ENCODE measurements around the gene RAP1GDS1.

The RAP1GDS1 gene

GRCh38 chr4:98480535-98480934 is 219.4 kb downstream of the RAP1GDS1 start:
- no peaks in the 10 kb centered on the region for H3K36me3 ChIP-seq (ENCODE audit: insufficient read depth, low read length)
- no peak overlapping the region for H3K9ac ChIP-seq (ENCODE audit: low read depth, low read length)
- H3K9me3 ChIP-seq (ENCODE audit: control insufficient read depth, insufficient read depth, low read length): no peaks in the 10 kb centered on the region
- H3K4me1 ChIP-seq (ENCODE audit: insufficient read depth, low read length): no peaks in the 10 kb centered on the region; the same call in 1 of the 2 replicates

GRCh38 chr4:98481167-98481566 is 220.0 kb downstream of the RAP1GDS1 start:
- Histone ChIP-seq H3K9ac (ENCODE audit: low read depth, low read length) (no peak overlapping the region), H3K9me3 (ENCODE audit: control insufficient read depth, insufficient read depth, low read length) (no peaks in the 10 kb centered on the region), H3K36me3 (ENCODE audit: insufficient read depth, low read length) (no peaks in the 10 kb centered on the region), H3K4me1 (ENCODE audit: insufficient read depth, low read length) (no peaks in the 10 kb centered on the region; the same call in 1 of the 2 replicates)

- Histone ChIP-seq H3K9ac (ENCODE audit: low read depth, low read length) (no peak overlapping the region), H3K4me1 (ENCODE audit: insufficient read depth, low read length) (peaks cover 8% of the 10 kb centered on the region), H3K36me3 (ENCODE audit: insufficient read depth, low read length) (no peaks in the 10 kb centered on the region), H3K9me3 (ENCODE audit: control insufficient read depth, insufficient read depth, low read length) (no peaks in the 10 kb centered on the region)
Measured at GRCh38 chr4:98482503-98482846, 221.3 kb downstream of the RAP1GDS1 start.

- Histone ChIP-seq H3K36me3 (ENCODE audit: insufficient read depth, low read length) (no peaks in the 10 kb centered on the region), H3K9me3 (ENCODE audit: control insufficient read depth, insufficient read depth, low read length) (no peaks in the 10 kb centered on the region), H3K4me1 (ENCODE audit: insufficient read depth, low read length) (peaks cover 12% of the 10 kb centered on the region), H3K9ac (ENCODE audit: low read depth, low read length) (no peak overlapping the region)
Measured at GRCh38 chr4:98482847-98483806, 221.9 kb downstream of the RAP1GDS1 start.

GRCh38 chr4:98484031-98484430 is 222.8 kb downstream of the RAP1GDS1 start:
- no peak overlapping the region for H3K9ac ChIP-seq (ENCODE audit: low read depth, low read length)
- H3K4me1 ChIP-seq (ENCODE audit: insufficient read depth, low read length): peaks cover 12% of the 10 kb centered on the region

GRCh38 chr4:98485816-98486345 is 224.7 kb downstream of the RAP1GDS1 start:
- Histone ChIP-seq H3K9me3 (ENCODE audit: control insufficient read depth, insufficient read depth, low read length) (no peaks in the 10 kb centered on the region), H3K4me1 (ENCODE audit: insufficient read depth, low read length) (peaks cover 12% of the 10 kb centered on the region), H3K36me3 (ENCODE audit: insufficient read depth, low read length) (no peaks in the 10 kb centered on the region), H3K9ac (ENCODE audit: low read depth, low read length) (no peak overlapping the region)

More at GRCh38 chr4:98484031-98484430, 222.8 kb downstream of the RAP1GDS1 start:
- no peaks in the 10 kb centered on the region for H3K9me3 ChIP-seq (ENCODE audit: control insufficient read depth, insufficient read depth, low read length)
- no peaks in the 10 kb centered on the region for H3K36me3 ChIP-seq (ENCODE audit: insufficient read depth, low read length)

- Histone ChIP-seq H3K9me3 (ENCODE audit: control insufficient read depth, insufficient read depth, low read length) (no peaks in the 10 kb centered on the region), H3K4me1 (ENCODE audit: insufficient read depth, low read length) (peaks cover 20% of the 10 kb centered on the region), H3K9ac (ENCODE audit: low read depth, low read length) (no peak overlapping the region), H3K36me3 (ENCODE audit: insufficient read depth, low read length) (no peaks in the 10 kb centered on the region)
Measured at GRCh38 chr4:98490251-98490650, 229.1 kb downstream of the RAP1GDS1 start.

GRCh38 chr4:98491899-98492559 is 230.8 kb downstream of the RAP1GDS1 start:
- Histone ChIP-seq H3K9me3 (ENCODE audit: control insufficient read depth, insufficient read depth, low read length) (no peaks in the 10 kb centered on the region), H3K4me1 (ENCODE audit: insufficient read depth, low read length) (peaks cover 17% of the 10 kb centered on the region), H3K36me3 (ENCODE audit: insufficient read depth, low read length) (no peaks in the 10 kb centered on the region), H3K9ac (ENCODE audit: low read depth, low read length) (no peak overlapping the region)

GRCh38 chr4:98493296-98493695 is 232.1 kb downstream of the RAP1GDS1 start:
- Histone ChIP-seq H3K4me1 (ENCODE audit: insufficient read depth, low read length) (0 out of 2 replicates have a peak, but pooled peaks cover 8% of the 10 kb centered on the region), H3K9ac (ENCODE audit: low read depth, low read length) (no peak overlapping the region), H3K36me3 (ENCODE audit: insufficient read depth, low read length) (no peaks in the 10 kb centered on the region), H3K9me3 (ENCODE audit: control insufficient read depth, insufficient read depth, low read length) (no peaks in the 10 kb centered on the region)

All from ES-I3 (cell line).